Ishikawa (cell line): Measurements from ENCODE around the gene CCDC6.

Source experiments
- CEBPB ChIP-seq: IDR thresholded peaks from 2 replicates; pipeline ENCODE4 v1.6.1; 2012
- CREB1 ChIP-seq: IDR thresholded peaks from 2 replicates; pipeline ENCODE4 v1.6.1; 2012; ENCODE audit warnings: low read depth
- RAD21 ChIP-seq: IDR thresholded peaks from 2 replicates; pipeline ENCODE4 v1.6.1; 2012; ENCODE audit warnings: low read depth
- REST ChIP-seq: IDR thresholded peaks from 2 replicates; pipeline ENCODE4 v1.6.1; 2012; ENCODE audit warnings: low read depth, mild to moderate bottlenecking
- ZBTB7A ChIP-seq: IDR thresholded peaks from 2 replicates; pipeline ENCODE4 v1.6.1; 2012; ENCODE audit warnings: low read depth

GRCh38 chr10:59944339-59944935 is 38.1 kb upstream of the CCDC6 start:
- TF ChIP-seq REST = no peak
- TF ChIP-seq ZBTB7A = no peak
- TF ChIP-seq CREB1 = no peak
- TF ChIP-seq RAD21 = no peak
- TF ChIP-seq CEBPB = no peak
